GM21447 (cell line): ENCODE data around the gene USP2.
"Not testable (repeated sequence)": the region's sequence is repeated elsewhere in the genome, so short reads cannot be mapped to it uniquely, and the experiment has no call there.

ENCODE experiments used
- ATAC-seq: cut with Tn5 transposase; IDR thresholded peaks from one replicate; pipeline ENCODE4 v1.9.1; 2021; ENCODE audit not compliant: unreplicated experiment

USP2 gene

GRCh38 chr11:119414321-119414720 is 32.8 kb upstream of the USP2 start:
- no peak for ATAC-seq

GRCh38 chr11:119412072-119412471 is 30.6 kb upstream of the USP2 start:
- ATAC-seq: no peak

DNA sequence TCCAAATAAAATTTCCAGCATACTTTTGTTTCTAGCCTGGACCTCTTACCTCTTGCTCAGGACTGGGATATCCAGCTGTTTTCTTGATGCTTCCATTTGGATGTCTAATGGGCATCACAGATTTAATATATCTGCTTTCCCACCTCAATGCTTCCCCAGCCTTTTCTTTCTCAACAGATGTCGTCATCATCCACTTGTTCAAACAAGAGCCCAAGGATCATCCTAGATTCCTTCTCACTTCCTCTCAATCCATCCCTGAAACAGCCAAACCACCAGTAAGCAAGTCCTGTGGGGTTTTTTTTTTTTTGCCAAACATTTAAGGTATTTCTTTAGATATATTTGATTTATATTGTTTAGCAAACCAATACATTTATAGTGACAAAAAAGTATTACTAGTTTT is 29.0 kb upstream of the USP2 start:
- ATAC-seq: no peak

DNA sequence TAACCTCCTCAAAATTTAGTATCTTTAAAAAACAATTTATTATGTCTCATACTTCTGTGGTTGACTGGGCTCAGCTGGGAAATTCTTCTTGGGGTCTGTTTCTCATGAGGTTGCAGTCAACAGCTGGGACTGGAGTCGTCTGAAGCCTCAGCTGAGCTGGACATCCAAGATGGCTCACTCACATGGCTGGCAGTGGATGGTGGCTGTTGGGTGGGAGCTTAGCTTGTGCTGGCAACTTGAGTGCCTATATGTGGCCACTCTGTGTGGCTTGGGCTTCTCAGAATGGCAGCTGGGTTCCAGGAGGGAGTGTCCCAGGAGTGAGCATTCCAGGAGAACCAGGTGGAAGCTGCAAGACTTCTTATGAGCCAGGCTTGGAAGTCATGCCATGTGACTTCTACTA is 28.2 kb upstream of the USP2 start:
- no peak for ATAC-seq

- no peak for ATAC-seq
Observed at GRCh38 chr11:119406005-119406404, 24.5 kb upstream of the USP2 start.

DNA sequence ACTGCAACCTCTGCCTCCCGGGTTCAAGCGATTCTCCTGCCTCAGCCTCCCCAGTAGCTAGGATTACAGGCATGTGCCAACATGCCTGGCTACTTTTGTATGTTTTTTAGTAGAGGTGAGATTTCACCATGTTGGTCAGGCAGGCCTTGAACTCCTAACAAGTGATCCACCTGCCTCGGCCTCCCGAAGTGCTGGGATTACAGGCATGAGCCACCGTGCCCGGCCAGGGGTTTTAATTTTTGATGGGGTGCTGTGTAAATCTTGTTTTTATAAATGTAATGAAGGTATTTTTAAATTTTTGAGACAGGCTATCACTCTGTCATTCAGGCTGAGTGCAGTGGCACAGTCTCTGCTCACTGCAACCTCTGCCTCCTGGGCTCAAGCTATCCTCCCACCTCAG is 24.0 kb upstream of the USP2 start:
- ATAC-seq: not testable (repeated sequence)

DNA sequence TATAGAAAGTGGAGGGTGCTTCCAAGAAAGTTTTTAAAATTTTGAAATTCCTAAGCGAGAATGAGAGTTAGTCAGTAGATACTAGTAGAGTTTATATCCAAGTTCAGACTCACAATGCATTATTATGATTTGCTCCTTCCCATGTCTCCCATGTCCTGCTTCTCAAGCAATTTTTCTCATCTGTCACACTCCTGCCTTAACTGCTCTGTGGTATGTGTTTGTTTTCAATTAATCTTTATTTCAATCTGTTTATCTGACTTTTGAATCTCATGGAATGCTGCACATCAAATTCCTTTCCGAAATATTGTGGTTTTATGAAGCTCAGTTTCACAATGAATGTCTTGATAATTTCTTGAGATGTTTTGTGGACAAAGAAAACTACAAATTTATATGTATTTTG is 23.4 kb upstream of the USP2 start:
- ATAC-seq: no peak

- ATAC-seq: no peak
Observed at GRCh38 chr11:119403021-119403420, 21.5 kb upstream of the USP2 start.

GRCh38 chr11:119402470-119402869 is 21.0 kb upstream of the USP2 start:
- no peak for ATAC-seq

GRCh38 chr11:119400860-119401259 is 19.4 kb upstream of the USP2 start:
- ATAC-seq: no peak

GRCh38 chr11:119397740-119398139 is 16.2 kb upstream of the USP2 start:
- no peak for ATAC-seq

- no peak for ATAC-seq
Observed at GRCh38 chr11:119396835-119397234, 15.3 kb upstream of the USP2 start.

- no peak for ATAC-seq
Observed at GRCh38 chr11:119391275-119391674, 9.8 kb upstream of the USP2 start.

- ATAC-seq: no peak
Observed at GRCh38 chr11:119389611-119390254, 8.2 kb upstream of the USP2 start.

DNA sequence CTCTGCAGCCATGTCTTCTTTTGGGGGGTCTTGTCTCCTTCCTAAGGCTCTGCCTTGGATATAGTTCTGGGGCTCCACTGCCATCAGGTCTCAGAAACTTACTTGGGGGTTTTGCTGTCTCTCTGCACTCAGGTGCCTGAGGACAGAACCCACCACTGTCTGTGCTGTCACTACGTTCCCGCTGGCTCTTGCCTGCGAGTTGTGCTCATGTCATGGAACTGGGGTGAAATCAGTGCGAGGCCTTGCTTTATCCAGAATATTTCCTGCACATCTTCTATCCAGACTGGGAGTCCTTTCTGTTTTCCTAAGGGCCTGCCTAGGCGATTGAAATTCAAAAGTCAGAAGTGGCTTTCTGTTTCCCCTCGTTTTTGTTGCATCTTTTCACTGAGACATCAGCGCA is 6.6 kb upstream of the USP2 start:
- ATAC-seq: no peak

DNA sequence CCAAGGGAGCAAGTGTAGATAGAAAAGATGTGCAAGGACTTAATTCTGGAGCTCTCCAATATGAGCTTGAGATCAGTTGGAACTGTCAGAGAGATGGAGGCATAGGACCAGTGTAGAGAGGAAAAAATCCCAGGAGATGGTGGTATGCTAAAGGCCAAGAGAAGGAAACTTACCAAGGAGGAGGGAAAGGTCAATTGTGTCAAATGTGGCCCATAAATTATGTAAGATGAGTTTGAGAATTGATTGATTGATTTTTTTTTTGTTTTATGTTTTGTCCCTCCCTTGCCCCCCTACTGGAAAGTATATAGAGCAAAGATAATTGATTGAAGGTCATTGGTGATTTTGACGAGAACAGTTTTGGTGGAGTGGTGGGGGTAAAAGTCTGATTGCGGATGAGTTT is 2.8 kb upstream of the USP2 start:
- no peak for ATAC-seq

- ATAC-seq: not testable (repeated sequence)
Observed at GRCh38 chr11:119382513-119382912, 1.0 kb upstream of the USP2 start.

GRCh38 chr11:119382101-119382500 is 611 bp upstream of the USP2 start:
- no peak for ATAC-seq

DNA sequence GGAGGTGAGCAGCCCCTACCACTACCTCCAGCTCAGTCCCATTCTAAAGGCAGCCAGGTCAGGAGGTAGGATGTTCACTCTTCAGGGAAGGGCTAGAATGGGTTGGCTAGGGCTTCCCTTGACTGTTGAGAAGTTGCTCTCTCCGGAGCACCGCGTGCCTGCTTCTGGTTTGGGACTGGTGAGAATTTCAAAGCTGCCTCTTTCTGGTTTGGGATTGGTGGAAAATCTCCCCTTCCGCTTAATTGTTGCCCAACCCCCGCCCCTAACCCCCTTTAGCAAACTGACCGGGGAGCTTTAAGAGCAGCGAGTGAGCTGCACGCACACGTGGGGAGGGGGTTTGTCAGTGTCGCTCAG is 686 bp downstream of the USP2 start:
- ATAC-seq: no peak

- ATAC-seq: no peak
Observed at GRCh38 chr11:119380160-119380826, 1.2 kb downstream of the USP2 start.

DNA sequence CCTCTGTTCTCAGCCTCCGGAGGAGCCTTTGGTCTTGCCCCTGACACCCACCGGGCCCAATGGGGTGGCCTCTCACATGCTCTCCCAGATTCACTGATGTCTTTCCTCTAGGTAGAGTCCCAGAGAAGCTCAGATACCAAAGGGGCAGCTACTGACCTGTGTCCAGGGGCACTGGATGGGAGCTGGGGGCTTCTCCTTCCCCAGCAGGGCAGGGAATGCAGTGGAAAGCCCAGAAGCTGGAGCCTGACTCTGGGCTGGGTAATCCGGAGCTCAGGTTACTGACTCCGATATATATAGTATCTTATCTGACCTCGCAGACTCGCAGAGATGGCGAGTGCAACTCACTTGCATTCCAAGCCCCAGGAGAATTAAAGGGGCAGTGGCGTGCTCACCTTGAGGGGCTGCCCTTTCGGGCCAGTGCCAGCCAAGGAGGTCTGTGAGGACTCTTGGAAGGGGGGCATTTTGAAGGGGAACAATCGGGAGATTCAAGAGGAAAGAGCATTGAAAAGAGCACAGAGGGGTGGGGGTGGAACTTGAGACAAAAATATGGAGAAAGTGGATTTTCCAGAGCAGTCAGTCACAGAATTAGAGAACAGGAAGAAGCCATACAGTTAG is 2.5 kb downstream of the USP2 start:
- ATAC-seq: no peak

DNA sequence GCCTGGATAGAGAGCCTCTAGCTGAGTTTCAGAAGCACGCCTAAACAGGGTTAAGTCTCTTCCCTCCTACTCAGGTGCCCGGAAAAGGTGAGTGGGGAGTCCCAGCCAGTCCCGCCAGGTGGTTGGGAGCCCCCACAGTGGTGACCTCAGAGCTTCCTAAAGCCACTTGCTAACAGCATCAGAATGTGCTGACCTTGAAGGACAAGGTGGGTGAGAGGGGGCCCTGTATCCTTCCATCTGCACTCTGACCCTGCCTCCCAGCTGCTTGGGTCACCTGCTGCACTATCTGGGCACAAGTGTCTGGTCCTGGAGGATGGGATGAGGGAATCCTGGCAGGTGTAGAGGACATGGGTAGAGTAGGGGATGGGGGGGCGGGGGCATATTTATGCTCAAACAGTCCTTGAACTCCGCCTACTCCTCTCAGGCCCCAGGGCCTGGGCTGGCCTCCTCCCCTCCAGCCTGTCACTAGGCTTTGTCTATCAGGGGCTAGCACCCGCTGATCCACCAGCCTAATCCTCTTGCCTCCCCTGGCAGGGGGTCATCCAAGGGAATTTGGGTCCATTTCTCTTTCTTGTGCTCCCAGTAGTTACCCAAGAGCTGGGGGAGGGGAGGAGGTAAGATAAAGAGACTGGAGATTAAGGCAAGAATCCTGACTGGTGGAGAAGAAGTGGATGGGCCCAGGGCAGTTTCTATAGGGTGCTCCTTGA is 3.4 kb downstream of the USP2 start:
- ATAC-seq: no peak
